ENCODE data around the gene FMO5.
"Not testable (repeated sequence)": the region's sequence is repeated elsewhere in the genome, so short reads cannot be mapped to it uniquely, and the experiment has no call there.

Gene FMO5

GRCh38 chr1:147204080-147204479, 21.1 kb downstream of the FMO5 start:
- DNase-seq: no peak

- no peak for DNase-seq
Observed at GRCh38 chr1:147202576-147202975, 22.6 kb downstream of the FMO5 start.

- DNase-seq: no peak
Observed at GRCh38 chr1:147201786-147202185, 23.4 kb downstream of the FMO5 start.

GRCh38 chr1:147201276-147201675, 23.9 kb downstream of the FMO5 start:
- DNase-seq: no peak

GRCh38 chr1:147197324-147197723, 27.8 kb downstream of the FMO5 start:
- DNase-seq: not testable (repeated sequence)

- no peak for DNase-seq
Observed at GRCh38 chr1:147189514-147189913, 35.6 kb downstream of the FMO5 start.

GRCh38 chr1:147185432-147185831, 39.7 kb downstream of the FMO5 start:
- no peak for DNase-seq

- DNase-seq: no peak
Observed at GRCh38 chr1:147177611-147178380, 47.3 kb downstream of the FMO5 start.

GRCh38 chr1:147172168-147173016, 52.7 kb downstream of the FMO5 start, which contains the start of gene PRKAB2:
PRKAB2 (minus strand) TSS chr1:147172470; CDS start chr1:147172144, 326 bp downstream.
- DNase-seq: peak; percentile 84 to 94

- DNase-seq: peak in 1 of 2 experiments; percentile 37
Observed at GRCh38 chr1:147171399-147172167, 53.6 kb downstream of the FMO5 start.

- no peak for DNase-seq
Observed at GRCh38 chr1:147169840-147170674, 55.1 kb downstream of the FMO5 start.

GRCh38 chr1:147169171-147169570, 56.0 kb downstream of the FMO5 start:
- no peak for DNase-seq

GRCh38 chr1:147168626-147169058, 56.5 kb downstream of the FMO5 start:
- DNase-seq: peak in 1 of 2 experiments; percentile 50

GRCh38 chr1:147167365-147167764, 57.8 kb downstream of the FMO5 start:
- no peak for DNase-seq

- no peak for DNase-seq
Observed at GRCh38 chr1:147163019-147163418, 62.1 kb downstream of the FMO5 start.

GRCh38 chr1:147162093-147162492, 63.0 kb downstream of the FMO5 start:
- no peak for DNase-seq

GRCh38 chr1:147157116-147157515, 68.0 kb downstream of the FMO5 start:
- not testable (repeated sequence) for DNase-seq

GRCh38 chr1:147156642-147157041, 68.5 kb downstream of the FMO5 start:
- DNase-seq: peak in 1 of 2 experiments; percentile 0

- no peak for DNase-seq
Observed at GRCh38 chr1:147152772-147153171, 72.4 kb downstream of the FMO5 start.

- DNase-seq: peak; percentile 1 to 2
Observed at GRCh38 chr1:147151244-147151643, 73.9 kb downstream of the FMO5 start.

- no peak for DNase-seq
Observed at GRCh38 chr1:147142886-147143285, 82.3 kb downstream of the FMO5 start.

All from NCI-H524 (cell line).